ENCODE measurements around the gene CAMK4.

GRCh38 chr5:111434800-111435199 lies 210.6 kb downstream of the CAMK4 start:
- TF ChIP-seq, protein P1, sequence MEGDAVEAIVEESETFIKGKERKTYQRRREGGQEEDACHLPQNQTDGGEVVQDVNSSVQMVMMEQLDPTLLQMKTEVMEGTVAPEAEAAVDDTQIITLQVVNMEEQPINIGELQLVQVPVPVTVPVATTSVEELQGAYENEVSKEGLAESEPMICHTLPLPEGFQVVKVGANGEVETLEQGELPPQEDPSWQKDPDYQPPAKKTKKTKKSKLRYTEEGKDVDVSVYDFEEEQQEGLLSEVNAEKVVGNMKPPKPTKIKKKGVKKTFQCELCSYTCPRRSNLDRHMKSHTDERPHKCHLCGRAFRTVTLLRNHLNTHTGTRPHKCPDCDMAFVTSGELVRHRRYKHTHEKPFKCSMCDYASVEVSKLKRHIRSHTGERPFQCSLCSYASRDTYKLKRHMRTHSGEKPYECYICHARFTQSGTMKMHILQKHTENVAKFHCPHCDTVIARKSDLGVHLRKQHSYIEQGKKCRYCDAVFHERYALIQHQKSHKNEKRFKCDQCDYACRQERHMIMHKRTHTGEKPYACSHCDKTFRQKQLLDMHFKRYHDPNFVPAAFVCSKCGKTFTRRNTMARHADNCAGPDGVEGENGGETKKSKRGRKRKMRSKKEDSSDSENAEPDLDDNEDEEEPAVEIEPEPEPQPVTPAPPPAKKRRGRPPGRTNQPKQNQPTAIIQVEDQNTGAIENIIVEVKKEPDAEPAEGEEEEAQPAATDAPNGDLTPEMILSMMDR (conservative IDR thresholded peaks at IDR 0.05), result no peak
- no peak for TF ChIP-seq EZH2 (IDR thresholded peaks at IDR 0.05; ENCODE audit: low read depth)

All from PC-9 (cell line).